ENCODE results near the gene PHACTR2. TPM values are rescaled to one million over a fixed set of nuclear protein-coding genes. Genes with fewer than 3 reads are reported as not detected.
"Not testable (repeated sequence)": the region's sequence is repeated elsewhere in the genome, so short reads cannot be mapped to it uniquely, and the experiment has no call there.

The PHACTR2 gene
- total RNA-seq, 1 donor from 2014 or later: 38.3 TPM

DNA sequence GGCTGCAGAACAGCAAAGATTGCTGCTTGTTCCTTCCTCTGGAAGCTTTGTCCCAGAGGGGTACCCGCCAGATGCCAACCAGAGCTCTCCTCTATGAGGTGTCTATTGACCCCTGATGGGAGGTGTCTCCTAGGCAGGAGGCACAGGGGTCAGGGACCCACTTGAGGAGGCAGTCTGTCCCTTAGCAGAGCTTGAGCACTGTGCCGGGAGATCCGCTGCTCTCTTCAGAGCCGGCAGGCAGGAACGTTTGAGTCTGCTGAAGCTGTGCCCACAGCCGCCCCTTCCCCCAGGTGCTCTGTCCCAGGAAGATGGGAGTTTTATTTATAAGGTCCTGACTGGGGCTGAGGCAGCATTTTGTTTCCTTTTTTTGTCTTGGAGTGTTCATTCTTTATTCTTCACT is 179.0 kb downstream of the PHACTR2 start:
- intact Hi-C loops (cut with micrococcal nuclease): not testable (repeated sequence)

DNA sequence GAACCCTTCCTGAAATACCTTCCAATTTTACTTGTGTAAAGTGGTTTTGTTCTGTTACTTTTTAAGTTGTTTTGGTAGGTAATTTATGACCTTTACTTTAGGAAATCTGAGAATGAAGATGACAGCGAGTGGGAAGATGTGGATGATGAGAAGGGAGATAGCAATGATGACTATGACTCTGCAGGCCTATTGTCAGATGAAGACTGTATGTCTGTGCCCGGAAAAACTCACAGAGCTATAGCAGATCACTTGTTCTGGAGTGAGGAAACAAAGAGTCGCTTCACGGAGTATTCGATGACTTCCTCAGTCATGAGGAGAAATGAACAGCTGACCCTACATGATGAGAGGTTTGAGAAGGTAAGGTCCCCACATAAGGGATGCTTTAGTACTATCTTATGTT is 179.9 kb downstream of the PHACTR2 start:
- intact Hi-C loops (cut with micrococcal nuclease): no loop called here

DNA sequence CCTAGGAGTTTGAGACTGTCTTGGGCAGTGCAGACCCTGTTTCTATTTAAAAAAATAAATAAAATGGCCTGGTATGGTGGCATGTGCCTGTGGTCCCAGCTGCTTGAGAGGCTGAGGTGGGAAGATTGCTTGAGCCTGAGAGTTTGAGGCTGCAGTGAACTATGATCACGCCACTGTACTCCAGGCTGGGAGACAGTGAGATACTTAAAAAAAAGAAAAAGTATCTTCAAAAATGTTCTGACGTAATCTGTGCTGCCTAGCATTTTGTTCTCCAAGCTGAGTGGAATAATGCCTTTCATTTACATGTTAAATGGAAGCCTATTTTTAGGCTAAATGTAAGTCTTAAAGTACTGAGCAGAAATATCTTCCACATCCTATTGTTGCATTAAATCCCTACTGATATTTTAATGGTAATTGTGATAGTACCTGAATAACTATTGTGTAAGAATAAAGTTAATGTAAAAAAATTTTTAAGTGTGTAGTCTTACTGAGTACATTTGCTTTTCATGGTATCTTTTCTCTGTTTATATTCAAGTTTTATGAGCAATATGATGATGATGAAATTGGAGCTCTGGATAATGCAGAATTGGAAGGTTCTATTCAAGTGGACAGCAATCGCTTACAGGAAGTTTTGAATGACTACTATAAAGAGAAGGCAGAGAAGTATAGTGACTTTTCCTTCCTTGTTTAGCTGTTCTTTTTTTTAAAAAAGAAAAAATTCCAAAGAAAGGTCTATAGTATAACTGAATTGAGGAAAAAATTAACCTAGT is 182.3 kb downstream of the PHACTR2 start:
- intact Hi-C loops (cut with micrococcal nuclease): no loop called here

DNA sequence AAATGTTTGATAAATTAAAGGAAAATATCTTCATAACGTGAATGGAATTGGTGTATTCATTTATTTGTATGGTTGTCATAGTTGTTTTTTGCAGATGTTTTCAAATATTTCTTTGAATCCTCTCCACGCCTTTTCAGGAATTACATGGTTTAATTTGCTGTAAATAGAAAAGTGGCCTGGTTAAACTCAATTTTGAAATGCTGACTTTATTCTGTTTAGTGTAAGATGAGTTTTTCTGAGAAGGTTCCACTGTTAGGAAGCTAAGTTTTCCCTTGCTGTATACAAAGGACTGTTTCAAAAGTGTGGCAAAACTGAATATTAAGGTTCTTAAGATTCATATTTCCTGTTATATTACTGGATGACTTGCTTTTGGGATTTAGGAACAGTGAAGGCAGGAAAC is 186.0 kb downstream of the PHACTR2 start:
- intact Hi-C loops (cut with micrococcal nuclease): no loop called here

DNA sequence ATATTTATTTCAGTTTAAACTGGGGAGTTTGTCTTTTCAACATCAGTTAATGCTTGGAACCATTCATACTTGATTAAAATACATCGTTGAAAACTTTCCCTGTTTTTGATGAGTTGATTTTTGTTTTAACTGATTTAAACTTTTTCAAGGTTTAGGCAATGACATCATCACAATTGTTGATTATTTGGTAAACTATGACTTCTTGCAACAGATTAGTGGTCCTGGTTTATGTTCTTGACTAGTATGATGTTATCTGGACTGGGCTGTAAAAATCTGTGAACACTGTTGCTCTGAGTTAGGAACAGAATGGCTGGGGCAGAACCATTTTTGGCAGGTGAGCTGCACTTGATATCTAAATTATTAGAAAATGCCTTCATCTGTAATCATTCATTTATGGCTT is 186.5 kb downstream of the PHACTR2 start, which contains the start of gene ZC2HC1B:
Gene ZC2HC1B (plus strand): TSS at position 241 of the 400 bp plus-strand sequence. CDS start 66 bp downstream, at position 307.
- intact Hi-C loops (cut with micrococcal nuclease): no loop called here

DNA sequence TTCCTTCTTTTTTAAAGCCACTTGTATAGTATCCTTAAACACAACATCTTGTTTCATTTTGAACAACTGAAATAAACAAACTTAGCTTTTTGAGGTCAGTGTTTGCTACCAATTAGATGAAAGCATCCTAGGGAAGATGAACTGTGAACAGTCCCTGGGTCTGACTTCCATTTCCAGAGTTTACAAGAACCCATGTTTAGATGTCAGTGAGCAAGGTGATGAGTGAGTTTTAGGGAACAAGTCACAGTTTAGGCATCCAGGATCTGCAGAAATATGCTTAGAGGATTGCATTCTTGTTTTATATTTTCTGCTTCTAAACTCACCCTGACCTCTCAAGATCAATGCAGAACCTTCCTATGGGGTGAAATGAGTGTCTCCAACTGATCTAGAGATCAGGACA is 189.5 kb downstream of the PHACTR2 start:
- intact Hi-C loops (cut with micrococcal nuclease): no loop called here

DNA sequence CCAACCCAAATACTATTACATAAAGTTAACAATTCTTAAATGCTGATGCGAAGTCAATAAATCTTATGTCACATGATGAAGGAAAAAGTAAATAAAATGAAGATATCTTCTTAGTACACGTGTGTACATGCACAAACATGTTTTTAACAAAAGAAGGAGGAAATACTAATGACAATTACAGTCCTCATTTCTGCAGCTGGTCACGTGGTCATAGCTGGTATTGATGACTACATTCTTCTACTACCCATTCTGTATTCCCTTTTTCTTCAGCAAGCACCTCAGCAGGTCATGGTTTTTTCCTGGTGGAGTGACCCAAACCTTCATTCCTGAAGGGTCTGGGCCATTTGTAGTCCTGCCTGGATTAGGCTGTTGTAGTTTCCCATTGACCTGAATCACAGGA is 191.0 kb downstream of the PHACTR2 start:
- intact Hi-C loops (cut with micrococcal nuclease): not testable (repeated sequence)

DNA sequence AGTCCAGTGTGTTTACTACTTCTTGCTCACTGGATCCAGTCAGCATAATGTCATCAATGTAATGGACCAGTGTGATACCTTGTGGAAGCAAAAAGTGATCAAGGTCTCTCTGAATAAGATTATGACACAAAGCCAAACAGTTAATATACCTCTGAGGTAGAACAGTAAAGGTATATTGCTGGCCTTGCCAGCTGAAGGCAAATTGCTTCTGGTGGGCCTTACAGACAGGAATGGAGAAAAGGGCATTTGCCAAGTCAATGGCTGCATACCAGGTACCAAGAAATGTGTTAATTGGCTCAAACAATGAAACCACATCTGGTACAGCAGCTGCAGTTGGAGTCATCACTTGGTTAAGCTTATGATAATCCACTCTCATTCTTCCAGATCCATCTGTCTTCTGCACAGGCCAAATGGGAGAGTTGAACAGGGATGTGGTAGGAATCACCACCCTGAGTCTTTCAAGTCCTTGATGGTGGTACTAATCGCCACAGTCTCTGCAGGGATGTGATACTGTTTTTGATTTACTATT is 193.5 kb downstream of the PHACTR2 start:
- intact Hi-C loops (cut with micrococcal nuclease): not testable (repeated sequence)

DNA sequence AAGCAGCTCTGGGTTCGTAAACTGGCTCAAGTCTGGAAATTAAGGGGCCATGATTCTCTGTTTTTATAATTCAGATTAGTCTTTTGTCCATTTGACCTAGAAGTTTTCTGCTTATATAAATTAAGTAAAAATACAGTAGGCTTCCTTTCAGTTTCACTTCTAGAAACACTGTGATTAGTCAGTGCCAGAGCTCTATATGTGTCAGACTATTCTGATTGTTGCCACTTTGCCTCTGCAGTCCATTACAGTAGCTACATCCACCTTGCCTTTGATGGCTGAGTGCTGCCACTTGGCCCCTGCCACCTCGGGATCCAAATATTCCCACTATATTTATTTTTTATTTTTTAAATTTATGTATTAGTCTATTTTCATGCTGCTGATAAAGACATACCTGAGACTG is 194.4 kb downstream of the PHACTR2 start:
- intact Hi-C loops (cut with micrococcal nuclease): no loop called here

DNA sequence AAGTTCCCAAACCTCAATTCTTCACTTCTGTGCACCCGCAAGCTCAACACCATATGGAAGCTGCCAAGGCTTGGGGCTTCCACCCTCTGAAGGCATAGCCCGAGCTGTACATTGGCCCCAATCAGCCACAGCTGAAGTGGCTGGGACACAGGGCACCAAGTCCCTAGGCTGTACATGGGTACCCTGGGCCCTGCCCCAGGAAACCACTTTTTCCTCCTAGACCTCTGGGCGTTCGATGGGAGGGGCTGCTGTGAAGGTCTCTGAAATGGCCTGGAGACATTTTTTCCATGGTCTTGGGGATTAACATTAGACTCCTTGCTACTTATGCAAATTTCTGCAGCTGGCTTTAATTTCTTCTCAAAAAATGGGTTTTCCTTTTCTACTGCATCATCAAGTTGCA is 195.8 kb downstream of the PHACTR2 start:
- intact Hi-C loops (cut with micrococcal nuclease): not testable (repeated sequence)

DNA sequence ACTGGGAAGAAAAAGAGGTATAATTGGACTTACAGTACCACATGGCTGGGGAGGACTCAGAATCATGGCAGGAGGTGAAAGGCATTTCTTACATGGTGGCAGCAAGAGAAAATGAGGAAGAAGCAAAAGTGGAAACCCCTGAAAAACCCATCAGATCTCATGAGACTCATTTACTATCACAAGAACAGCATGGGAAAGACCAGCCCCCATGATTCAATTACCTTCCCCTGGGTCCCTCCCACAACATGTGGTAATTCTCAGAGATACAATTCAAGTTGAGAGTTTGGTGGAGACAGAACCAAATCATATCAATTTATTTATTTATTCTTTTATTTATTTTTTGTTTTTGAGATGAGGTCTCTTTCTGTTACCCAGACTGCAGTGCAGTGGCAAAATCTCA is 196.7 kb downstream of the PHACTR2 start:
- intact Hi-C loops (cut with micrococcal nuclease): not testable (repeated sequence)

DNA sequence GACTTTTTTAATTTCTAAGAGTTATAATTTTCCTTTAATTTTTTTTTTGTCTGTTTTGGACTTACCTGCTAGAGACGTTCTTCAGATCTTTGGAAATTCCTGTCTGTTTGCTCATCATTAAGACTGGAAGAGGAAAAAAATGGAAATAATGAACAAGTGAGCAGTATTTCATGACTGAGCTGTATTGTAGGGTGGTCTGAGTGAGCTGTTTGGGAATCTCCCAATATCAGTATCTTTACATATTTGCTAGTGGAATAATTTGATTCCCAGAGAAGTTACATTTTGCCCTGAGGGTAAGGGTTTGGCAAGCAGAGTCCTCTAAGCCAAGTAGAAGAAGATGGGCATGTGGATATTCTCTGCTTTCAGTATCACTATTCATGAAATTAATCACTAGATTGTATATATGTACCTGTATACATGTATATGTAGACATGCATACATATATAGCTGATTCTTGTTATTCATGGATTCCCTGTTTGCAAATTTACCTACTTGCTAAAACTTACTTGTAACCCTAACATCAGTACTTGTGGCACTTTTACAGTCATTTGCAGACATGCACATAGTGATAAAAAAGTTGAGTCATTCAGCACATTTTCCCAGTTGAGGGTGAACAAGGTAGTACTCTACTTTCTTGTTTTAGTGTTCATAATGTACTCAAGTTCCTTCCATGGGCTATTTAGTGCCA is 200.0 kb downstream of the PHACTR2 start:
- intact Hi-C loops (cut with micrococcal nuclease): no loop called here

DNA sequence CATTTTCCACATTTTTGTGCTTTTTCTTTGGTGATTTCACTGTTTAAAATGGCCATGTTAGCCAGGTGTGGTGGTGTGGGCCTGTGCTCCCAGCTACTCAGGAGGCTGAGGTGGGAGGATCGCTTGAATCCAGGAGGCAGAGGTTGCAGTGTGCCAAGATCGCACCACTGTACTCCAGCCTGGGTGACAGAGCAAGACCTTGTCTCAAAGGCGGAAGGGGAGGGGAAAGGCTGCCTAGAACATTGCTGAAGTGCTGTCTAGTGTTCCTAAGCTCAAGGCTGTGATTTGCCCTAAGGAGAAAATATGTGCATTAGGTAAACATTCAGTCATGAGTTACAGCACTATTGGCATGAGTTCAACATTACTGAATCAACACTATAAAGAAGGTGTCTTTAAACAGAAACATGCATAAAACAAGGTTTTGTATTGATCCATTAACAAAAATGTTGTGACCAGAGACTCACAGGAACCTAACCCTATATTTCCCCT is 200.6 kb downstream of the PHACTR2 start:
- intact Hi-C loops (cut with micrococcal nuclease): no loop called here

DNA sequence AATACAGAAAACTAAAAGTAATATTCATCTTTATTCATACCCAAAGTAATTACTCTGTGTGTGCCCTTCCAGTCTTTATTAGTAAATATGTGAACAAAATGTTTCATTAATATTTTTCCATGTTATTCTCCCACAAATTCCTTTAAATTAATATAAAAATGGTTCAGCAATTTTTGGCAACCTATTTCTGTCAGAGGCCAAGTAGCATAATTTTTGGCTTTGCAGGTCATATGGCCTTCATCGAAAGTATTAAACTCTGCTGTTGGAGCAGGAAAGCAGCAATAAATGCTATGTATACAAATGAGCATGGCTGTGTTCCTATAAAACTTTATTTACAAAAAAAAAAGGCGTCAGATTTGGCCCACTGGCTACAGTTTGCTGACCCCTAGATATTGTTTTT is 202.6 kb downstream of the PHACTR2 start:
- intact Hi-C loops (cut with micrococcal nuclease): no loop called here

Other genes starting within 250 kb of the PHACTR2 start
- 21.5 and 21.8 TPM in 2 replicates for gene ADAT2, start 227.3 kb upstream of the PHACTR2 start, total RNA-seq
- gene PEX3, start 227.2 kb upstream of the PHACTR2 start, total RNA-seq: 16.9 and 20.7 TPM in 2 replicates
- gene FUCA2, start 166.2 kb upstream of the PHACTR2 start, total RNA-seq: 16.9 TPM in 2 replicates
- gene LTV1, start 165.4 kb downstream of the PHACTR2 start, total RNA-seq: 31.7 and 32.6 TPM in 2 replicates
- not detected in 2 replicates for gene ZC2HC1B, start 186.5 kb downstream of the PHACTR2 start, total RNA-seq

Measured in T-helper 2 cell treated with Interferon-gamma antibody and Interleukin-4, amounts not matched to agents 100 ng/mL and 5 ng/mL, for 36 hours (primary cell).